DND-41 (cell line): Measurements from ENCODE around the gene MS4A6E.

ENCODE experiments used
- ATAC-seq: fragments of 200-7000 bp; cut with Tn5 transposase; 3 replicates; pipeline ENCODE4 v1.9.1; 2021; ENCODE audit warnings: low read depth; ENCODE audit not compliant: insufficient read depth
- DNase-seq: peaks from one replicate; pipeline ENCODE4 v3.0.0-alpha.2; 2020
- H2AFZ ChIP-seq: 2 replicates; pipeline ENCODE4 v1.6.0; 2012; ENCODE audit warnings: low read depth, low read length
- H3K27ac ChIP-seq: 2 replicates; pipeline ENCODE4 v1.5.1; 2012; ENCODE audit warnings: low read length, inconsistent platforms
- H3K27me3 ChIP-seq: fragments of 200-600 bp; sonication (generic); 2 replicates; pipeline ENCODE4 v1.6.0; 2012; ENCODE audit warnings: low read length, mild to moderate bottlenecking, inconsistent platforms; ENCODE audit not compliant: insufficient read depth, poor library complexity
- H3K36me3 ChIP-seq: 2 replicates; pipeline ENCODE4 v1.5.1; 2012; ENCODE audit warnings: low read length, inconsistent platforms; ENCODE audit not compliant: insufficient read depth
- H3K4me1 ChIP-seq: 2 replicates; pipeline ENCODE4 v1.5.1; 2012; ENCODE audit warnings: mild to moderate bottlenecking, low read length; ENCODE audit not compliant: insufficient read depth
- H3K4me2 ChIP-seq: 2 replicates; pipeline ENCODE4 v1.6.0; 2012; ENCODE audit warnings: mild to moderate bottlenecking, moderate library complexity, low read length, inconsistent platforms; ENCODE audit not compliant: insufficient read depth
- H3K4me3 ChIP-seq, 2 experiments: fragments of 200-600 bp in 1 of 2; shearing (Covaris generic) in 1 of 2; 2 replicates each; pipeline ENCODE4 v1.5.1; 2012 to 2016; ENCODE audit warnings: inconsistent platforms in 2 of 2, low read length in 2 of 2, mild to moderate bottlenecking in 2 of 2, low read depth in 1 of 2, moderate library complexity in 1 of 2
- H3K79me2 ChIP-seq: 2 replicates; pipeline ENCODE4 v1.6.0; 2012; ENCODE audit warnings: low read length, inconsistent platforms; ENCODE audit not compliant: insufficient read depth
- H3K9ac ChIP-seq: 2 replicates; pipeline ENCODE4 v1.6.0; 2012; ENCODE audit warnings: low read depth, mild to moderate bottlenecking, inconsistent platforms, low read length, moderate library complexity
- H3K9me3 ChIP-seq: 2 replicates; pipeline ENCODE4 v1.5.1; 2012; ENCODE audit warnings: low read length, moderate library complexity, mild to moderate bottlenecking, inconsistent platforms; ENCODE audit not compliant: insufficient read depth, severe bottlenecking
- H4K20me1 ChIP-seq: 2 replicates; pipeline ENCODE4 v1.6.0; 2012; ENCODE audit warnings: low read length; ENCODE audit not compliant: insufficient read depth
- EZH2 ChIP-seq: IDR thresholded peaks from 3 replicates; pipeline ENCODE4 v1.6.1; 2012; ENCODE audit warnings: borderline replicate concordance, low read depth, mild to moderate bottlenecking, moderate library complexity, low read length, inconsistent platforms; ENCODE audit not compliant: severe bottlenecking
- TF ChIP-seq, protein P1 (sequence below): IDR thresholded peaks from 2 replicates; pipeline ENCODE4 v1.5.1; 2012; ENCODE audit warnings: borderline replicate concordance, low read length, moderate library complexity, mild to moderate bottlenecking; ENCODE audit not compliant: poor library complexity, severe bottlenecking; ENCODE audit errors: extremely low read depth

MS4A6E gene

DNA sequence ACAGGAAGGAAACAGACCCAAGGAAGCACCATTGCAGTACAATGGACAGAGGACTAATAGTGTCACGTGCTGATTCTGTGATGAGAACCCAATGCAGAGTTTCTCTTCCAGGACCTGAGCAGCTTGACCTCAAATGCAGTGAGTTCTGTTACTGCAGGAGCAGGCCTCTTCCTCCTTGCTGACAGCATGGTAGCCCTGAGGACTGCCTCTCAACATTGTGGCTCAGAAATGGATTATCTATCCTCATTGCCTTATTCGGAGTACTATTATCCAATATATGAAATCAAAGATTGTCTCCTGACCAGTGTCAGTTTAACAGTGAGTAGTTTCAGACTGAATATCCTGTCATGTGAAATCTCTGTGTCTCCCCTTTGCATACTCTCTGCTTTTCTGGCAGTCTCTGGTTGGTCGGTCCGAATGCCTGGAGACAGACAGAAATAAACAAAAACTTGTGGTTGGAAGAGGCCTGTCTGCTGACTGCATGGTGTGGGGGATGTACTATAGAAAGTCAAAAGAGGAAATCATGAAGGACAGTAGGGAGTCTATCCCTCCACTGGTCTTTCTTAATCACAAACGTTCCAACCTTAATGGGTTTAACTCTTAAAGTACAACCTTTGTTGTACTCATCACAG is 62.3 kb downstream of the MS4A6E start:
- Histone ChIP-seq H3K4me1 (no peaks in the 10 kb centered on the region), H2AFZ (no peak overlapping the region), H3K79me2 (no peaks in the 10 kb centered on the region), H3K27ac (no peak overlapping the region), H3K4me2 (no peak overlapping the region), H3K27me3 (no peaks in the 10 kb centered on the region), H4K20me1 (no peaks in the 10 kb centered on the region), H3K9ac (no peak overlapping the region), H3K9me3 (no peaks in the 10 kb centered on the region), H3K4me3 (no peak overlapping the region), H3K36me3 (no peaks in the 10 kb centered on the region)
- ATAC-seq (no peak), DNase-seq (no peak)
- TF ChIP-seq EZH2 = no peak
- TF ChIP-seq, protein P1, sequence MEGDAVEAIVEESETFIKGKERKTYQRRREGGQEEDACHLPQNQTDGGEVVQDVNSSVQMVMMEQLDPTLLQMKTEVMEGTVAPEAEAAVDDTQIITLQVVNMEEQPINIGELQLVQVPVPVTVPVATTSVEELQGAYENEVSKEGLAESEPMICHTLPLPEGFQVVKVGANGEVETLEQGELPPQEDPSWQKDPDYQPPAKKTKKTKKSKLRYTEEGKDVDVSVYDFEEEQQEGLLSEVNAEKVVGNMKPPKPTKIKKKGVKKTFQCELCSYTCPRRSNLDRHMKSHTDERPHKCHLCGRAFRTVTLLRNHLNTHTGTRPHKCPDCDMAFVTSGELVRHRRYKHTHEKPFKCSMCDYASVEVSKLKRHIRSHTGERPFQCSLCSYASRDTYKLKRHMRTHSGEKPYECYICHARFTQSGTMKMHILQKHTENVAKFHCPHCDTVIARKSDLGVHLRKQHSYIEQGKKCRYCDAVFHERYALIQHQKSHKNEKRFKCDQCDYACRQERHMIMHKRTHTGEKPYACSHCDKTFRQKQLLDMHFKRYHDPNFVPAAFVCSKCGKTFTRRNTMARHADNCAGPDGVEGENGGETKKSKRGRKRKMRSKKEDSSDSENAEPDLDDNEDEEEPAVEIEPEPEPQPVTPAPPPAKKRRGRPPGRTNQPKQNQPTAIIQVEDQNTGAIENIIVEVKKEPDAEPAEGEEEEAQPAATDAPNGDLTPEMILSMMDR = no peak

- TF ChIP-seq EZH2 = no peak
- TF ChIP-seq, protein P1 = no peak
- no peaks in the 10 kb centered on the region for H4K20me1 ChIP-seq
- H2AFZ ChIP-seq = no peak overlapping the region
- no peak overlapping the region for H3K9ac ChIP-seq
- H3K27me3 ChIP-seq = no peaks in the 10 kb centered on the region
- ATAC-seq (no peak), DNase-seq (no peak)
- no peaks in the 10 kb centered on the region for H3K9me3 ChIP-seq
- no peaks in the 10 kb centered on the region for H3K36me3 ChIP-seq
- H3K4me1 ChIP-seq = no peaks in the 10 kb centered on the region
- H3K4me3 ChIP-seq = no peak overlapping the region
- no peaks in the 10 kb centered on the region for H3K79me2 ChIP-seq
- no peak overlapping the region for H3K4me2 ChIP-seq
- no peak overlapping the region for H3K27ac ChIP-seq
These were observed 63.4 kb downstream of the MS4A6E start for GRCh38 chr11:60390419-60390818.
